Liver (tissue), 3 donors: ENCODE measurements around the gene GNB5.

ENCODE experiments used
- EGR1 ChIP-seq, 2 donors: IDR thresholded peaks; 2 replicates each; pipeline ENCODE4 v1.6.1; 2016 to 2018; ENCODE audit warnings: antibody characterized with exemption in 2 of 2, low read depth in 2 of 2
- GABPA ChIP-seq, 2 donors: IDR thresholded peaks in 1 of 2; conservative IDR thresholded peaks in 1 of 2; 2 replicates each; pipeline ENCODE4 v1.6.1; 2016; ENCODE audit warnings: antibody characterized with exemption in 2 of 2, mild to moderate bottlenecking in 1 of 2, moderate library complexity in 1 of 2
- RAD21 ChIP-seq, 2 donors: IDR thresholded peaks; 2 replicates each; pipeline ENCODE4 v1.6.1; 2016; ENCODE audit warnings: antibody characterized with exemption in 2 of 2, mild to moderate bottlenecking in 2 of 2
- SP1 ChIP-seq: IDR thresholded peaks from 2 replicates; pipeline ENCODE4 v1.6.1; 2018; ENCODE audit warnings: antibody characterized with exemption, mild to moderate bottlenecking
- TF ChIP-seq, protein P1 (sequence below): fragments of 150-350 bp; IDR thresholded peaks from 2 replicates; pipeline ENCODE4 v1.5.1; 2017; ENCODE audit warnings: improper control_type of control experiment, low read depth, low read length; ENCODE audit not compliant: missing input control
- donor health status: healthy.
- donor health status: healthy.

GRCh38 chr15:52113235-52113634, 78.0 kb downstream of the GNB5 start:
- TF ChIP-seq, protein P1, sequence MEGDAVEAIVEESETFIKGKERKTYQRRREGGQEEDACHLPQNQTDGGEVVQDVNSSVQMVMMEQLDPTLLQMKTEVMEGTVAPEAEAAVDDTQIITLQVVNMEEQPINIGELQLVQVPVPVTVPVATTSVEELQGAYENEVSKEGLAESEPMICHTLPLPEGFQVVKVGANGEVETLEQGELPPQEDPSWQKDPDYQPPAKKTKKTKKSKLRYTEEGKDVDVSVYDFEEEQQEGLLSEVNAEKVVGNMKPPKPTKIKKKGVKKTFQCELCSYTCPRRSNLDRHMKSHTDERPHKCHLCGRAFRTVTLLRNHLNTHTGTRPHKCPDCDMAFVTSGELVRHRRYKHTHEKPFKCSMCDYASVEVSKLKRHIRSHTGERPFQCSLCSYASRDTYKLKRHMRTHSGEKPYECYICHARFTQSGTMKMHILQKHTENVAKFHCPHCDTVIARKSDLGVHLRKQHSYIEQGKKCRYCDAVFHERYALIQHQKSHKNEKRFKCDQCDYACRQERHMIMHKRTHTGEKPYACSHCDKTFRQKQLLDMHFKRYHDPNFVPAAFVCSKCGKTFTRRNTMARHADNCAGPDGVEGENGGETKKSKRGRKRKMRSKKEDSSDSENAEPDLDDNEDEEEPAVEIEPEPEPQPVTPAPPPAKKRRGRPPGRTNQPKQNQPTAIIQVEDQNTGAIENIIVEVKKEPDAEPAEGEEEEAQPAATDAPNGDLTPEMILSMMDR = no peak
- TF ChIP-seq GABPA (IDR thresholded peaks at IDR 0.05 in 1 of 2, conservative IDR thresholded peaks at IDR 0.05 in 1 of 2) = no peak
- TF ChIP-seq RAD21 (IDR thresholded peaks at IDR 0.05) = no peak
- TF ChIP-seq EGR1 (IDR thresholded peaks at IDR 0.05; ENCODE audit: low read depth in 2 of 2) = no peak
- no peak for TF ChIP-seq SP1
